DND-41 (cell line): ENCODE data around the gene VPS33B.
A peak's percentile ranks its signal among the peaks of the same experiment; 100 is the strongest.

Source experiments
- EZH2 ChIP-seq: IDR thresholded peaks from 3 replicates; pipeline ENCODE4 v1.6.1; 2012; ENCODE audit warnings: borderline replicate concordance, low read depth, mild to moderate bottlenecking, moderate library complexity, low read length, inconsistent platforms; ENCODE audit not compliant: severe bottlenecking
- TF ChIP-seq, protein P1 (sequence below): IDR thresholded peaks from 2 replicates; pipeline ENCODE4 v1.5.1; 2012; ENCODE audit warnings: borderline replicate concordance, low read length, moderate library complexity, mild to moderate bottlenecking; ENCODE audit not compliant: poor library complexity, severe bottlenecking; ENCODE audit errors: extremely low read depth

DNA sequence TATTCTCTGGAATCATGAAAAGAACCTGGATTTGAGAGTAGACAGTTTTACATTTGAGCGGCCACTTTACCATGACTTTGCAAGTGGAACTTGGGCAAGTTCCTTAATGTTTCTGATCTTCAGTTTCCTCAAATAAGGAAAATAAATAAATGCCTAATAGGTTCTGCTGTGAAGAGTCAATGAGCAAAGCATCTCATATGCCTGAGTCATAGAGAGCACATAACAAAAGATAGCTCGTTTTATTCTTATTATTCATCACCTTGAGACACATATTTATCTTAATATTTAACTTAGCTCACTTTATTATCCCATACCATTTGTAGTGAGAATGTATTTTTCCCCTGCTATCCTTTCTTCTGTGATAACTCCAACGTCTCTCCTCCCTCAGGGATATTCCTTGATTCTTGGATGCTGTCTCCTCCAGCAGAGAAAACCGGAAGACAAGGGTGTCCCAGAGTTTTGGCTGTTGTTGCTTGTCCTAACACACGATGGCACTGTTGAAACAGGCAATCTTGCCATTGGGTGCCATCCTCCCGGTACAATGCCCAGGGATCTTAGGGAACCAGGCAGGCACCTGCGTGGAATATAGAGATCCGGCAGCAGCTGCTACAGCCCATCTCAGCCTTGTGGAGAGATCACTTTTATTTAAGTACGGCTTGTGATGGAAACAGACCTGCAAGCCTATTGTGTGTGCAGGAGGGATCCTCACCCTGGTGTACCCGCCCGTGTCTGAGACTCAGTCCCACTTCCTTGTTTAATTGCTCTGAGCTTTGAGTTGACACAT, 33.3 kb upstream of the VPS33B start:
- TF ChIP-seq, protein P1, sequence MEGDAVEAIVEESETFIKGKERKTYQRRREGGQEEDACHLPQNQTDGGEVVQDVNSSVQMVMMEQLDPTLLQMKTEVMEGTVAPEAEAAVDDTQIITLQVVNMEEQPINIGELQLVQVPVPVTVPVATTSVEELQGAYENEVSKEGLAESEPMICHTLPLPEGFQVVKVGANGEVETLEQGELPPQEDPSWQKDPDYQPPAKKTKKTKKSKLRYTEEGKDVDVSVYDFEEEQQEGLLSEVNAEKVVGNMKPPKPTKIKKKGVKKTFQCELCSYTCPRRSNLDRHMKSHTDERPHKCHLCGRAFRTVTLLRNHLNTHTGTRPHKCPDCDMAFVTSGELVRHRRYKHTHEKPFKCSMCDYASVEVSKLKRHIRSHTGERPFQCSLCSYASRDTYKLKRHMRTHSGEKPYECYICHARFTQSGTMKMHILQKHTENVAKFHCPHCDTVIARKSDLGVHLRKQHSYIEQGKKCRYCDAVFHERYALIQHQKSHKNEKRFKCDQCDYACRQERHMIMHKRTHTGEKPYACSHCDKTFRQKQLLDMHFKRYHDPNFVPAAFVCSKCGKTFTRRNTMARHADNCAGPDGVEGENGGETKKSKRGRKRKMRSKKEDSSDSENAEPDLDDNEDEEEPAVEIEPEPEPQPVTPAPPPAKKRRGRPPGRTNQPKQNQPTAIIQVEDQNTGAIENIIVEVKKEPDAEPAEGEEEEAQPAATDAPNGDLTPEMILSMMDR, result peak; percentile 79
- TF ChIP-seq EZH2, result no peak
